Epithelial cell of prostate (primary cell): ENCODE data around the gene TRDMT1.

Source experiments
- DNase-seq: peaks from one replicate; pipeline ENCODE4 v3.0.0-alpha.2; 2011; ENCODE audit warnings: low read depth, low spot score
- H3K27ac ChIP-seq: fragments of 450-650 bp; 2 replicates; pipeline ENCODE4 v1.5.1; 2017; ENCODE audit warnings: mild to moderate bottlenecking

Gene TRDMT1, protein sequence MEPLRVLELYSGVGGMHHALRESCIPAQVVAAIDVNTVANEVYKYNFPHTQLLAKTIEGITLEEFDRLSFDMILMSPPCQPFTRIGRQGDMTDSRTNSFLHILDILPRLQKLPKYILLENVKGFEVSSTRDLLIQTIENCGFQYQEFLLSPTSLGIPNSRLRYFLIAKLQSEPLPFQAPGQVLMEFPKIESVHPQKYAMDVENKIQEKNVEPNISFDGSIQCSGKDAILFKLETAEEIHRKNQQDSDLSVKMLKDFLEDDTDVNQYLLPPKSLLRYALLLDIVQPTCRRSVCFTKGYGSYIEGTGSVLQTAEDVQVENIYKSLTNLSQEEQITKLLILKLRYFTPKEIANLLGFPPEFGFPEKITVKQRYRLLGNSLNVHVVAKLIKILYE

GRCh38 chr10:17200912-17201793, at the start of gene TRDMT1:
TRDMT1 (minus strand) TSS chr10:17201672; CDS start chr10:17201634, 38 bp downstream.
- H3K27ac ChIP-seq = peak within 1 kb of the TSS; percentile 75
- DNase-seq = no peak

GRCh38 chr10:17250736-17251135, 49.3 kb upstream of the TRDMT1 start:
- no peak overlapping the region for H3K27ac ChIP-seq
- DNase-seq = no peak

DNA sequence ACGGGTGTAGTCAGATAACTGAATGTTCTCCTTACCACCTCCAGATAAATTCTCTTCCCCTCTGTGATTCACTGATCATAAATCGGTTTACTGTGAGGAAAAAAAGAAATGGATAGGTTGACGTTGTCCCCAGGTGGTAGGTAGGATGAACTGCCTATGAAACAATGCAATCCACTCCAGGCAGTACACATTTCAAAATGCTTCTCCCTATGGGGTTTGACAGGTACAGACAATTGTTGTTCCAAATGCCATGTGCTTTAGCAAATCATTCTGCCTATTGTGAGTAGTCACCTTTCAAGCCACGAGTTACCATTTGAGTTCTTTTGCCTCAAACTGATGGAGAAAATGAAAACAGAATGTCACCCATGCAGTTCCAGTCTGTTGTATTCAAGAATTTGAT, 48.3 kb upstream of the TRDMT1 start:
- no peak for DNase-seq
- no peak overlapping the region for H3K27ac ChIP-seq

DNA sequence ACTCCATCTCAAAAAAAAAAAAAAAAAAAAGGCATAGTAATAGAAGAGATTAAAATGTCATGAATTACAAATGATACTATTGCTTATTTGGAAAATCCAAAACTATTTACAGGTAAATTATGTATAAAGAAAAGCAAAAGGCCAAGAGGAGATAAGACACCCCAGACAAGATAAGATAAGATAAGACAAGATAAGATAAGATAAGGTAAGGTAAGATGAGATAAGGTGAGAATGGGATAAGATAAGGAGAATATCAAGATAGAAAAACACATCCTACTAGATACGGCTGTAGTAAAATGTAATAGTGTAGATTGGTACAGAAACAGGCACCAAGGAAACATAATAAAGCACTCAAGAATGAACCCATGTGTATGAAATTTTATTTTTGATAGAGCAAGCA, 47.5 kb upstream of the TRDMT1 start:
- H3K27ac ChIP-seq = no peak overlapping the region
- DNase-seq = no peak

DNA sequence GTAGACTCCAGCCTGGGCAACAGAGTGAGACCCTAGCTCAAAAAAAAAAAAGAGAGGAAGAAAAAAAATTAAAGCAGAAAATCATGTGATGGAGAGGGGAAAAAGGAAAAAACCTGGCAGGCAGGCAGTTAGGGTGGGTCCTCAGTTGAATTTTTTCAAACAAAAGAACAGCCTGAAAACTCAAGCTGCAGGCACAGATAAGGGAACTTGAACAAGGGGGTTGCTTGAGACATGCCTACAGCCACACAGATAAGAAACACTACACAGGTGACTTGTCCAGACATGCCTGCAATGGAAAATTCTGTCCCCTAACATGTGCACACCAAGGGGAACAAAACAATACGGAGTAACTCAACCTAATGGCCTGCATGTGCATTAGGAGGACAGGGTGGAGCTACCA, 45.7 kb upstream of the TRDMT1 start:
- no peak overlapping the region for H3K27ac ChIP-seq

GRCh38 chr10:17244700-17245365, 43.4 kb upstream of the TRDMT1 start:
- DNase-seq = no peak
- no peak overlapping the region for H3K27ac ChIP-seq

More for the DNA sequence above, 45.7 kb upstream of the TRDMT1 start:
- no peak for DNase-seq

DNA sequence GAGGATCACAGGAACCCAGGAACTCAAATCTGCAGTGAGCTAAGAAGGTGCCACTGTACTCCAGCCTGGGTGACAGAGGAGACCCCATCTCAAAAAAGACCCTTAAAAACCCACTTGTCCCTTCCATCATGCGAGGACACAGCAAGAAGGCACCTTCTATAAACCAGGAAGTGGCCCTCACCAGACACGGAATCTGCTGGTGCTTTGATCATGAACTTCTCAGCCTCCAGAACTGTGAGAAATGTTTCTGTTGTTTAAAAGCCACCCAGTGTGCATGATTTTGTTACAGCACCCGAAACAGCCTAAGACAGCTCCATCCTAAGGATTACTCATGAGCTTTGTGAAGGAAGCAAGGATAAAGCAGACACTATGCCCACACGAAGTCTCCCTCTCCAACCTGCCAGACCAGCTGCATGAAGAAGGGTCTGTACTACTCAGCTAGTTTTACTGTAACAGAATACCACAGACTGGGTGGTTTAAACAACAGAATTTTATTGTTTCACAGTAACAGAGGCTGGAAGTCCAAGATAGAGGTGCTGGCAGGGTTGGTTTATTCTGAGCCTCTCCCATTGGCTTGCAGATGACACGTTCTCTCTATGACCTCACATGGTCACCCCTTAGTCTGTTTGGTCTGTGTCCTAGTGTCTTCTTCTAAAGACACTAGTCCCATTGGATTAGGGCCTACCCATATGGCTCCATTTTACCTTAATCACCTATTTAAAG, 40.3 kb upstream of the TRDMT1 start:
- no peak for DNase-seq
- no peak overlapping the region for H3K27ac ChIP-seq

GRCh38 chr10:17240616-17241015, 39.1 kb upstream of the TRDMT1 start:
- no peak for DNase-seq
- no peak overlapping the region for H3K27ac ChIP-seq

DNA sequence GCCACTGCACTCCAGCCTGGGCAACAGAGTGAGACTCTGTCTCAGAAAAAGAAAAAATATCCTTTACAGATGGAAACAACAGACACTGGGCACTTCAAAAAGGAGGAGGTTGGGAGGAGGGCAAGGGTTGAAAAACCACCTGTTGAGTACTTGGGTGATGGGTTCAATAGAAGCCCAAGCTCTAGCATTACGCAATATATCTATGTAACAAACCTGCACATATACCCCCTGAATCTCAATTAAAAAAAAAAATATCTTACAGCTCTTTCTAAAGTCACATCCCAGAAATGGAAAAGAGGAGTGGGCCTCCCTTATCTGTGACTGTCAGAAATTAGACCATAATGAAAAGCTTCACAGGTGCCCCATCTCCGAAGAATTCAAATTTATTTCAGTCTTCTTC, 38.6 kb upstream of the TRDMT1 start:
- no peak overlapping the region for H3K27ac ChIP-seq
- no peak for DNase-seq

GRCh38 chr10:17239345-17240085, 38.0 kb upstream of the TRDMT1 start:
- no peak for DNase-seq
- no peak overlapping the region for H3K27ac ChIP-seq

DNA sequence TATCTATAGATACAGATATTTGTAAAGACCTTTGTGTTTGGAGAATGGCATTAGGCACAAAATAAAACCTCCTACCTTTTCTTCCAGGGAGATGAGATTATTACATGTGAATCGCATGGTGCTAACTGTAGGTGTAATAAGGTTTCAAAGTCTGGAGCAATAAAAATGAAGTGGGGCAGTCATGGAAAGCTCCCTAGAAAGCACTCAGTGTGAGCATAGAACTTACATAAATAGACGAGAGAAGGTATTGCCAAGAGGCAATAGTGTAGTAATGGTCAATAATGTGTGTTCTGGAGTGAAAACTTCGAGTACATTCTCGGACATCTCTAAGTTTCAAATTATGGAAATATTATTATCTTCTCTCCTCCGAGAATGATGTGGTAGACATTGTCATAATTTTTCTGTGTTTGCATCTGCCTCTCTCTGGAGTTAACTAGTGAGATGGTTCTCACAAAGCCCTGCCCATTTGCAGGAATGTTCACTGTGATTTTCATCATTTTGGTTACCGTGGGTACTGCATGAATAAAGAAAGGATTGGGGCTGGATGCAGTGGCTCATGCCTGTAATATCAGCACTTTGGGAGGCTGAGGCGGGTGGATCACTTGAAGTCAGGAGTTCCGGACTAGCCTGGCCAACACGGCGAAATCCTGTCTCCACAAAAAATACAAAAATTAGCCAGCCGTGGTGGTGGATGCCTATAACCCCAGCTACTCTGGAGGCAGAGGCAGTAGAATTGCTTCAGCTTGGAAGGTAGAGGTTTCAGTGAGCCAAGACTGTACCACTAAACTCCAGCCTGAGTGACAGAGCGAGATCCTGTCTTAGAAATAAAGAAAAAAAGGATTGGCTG, 37.2 kb upstream of the TRDMT1 start:
- no peak overlapping the region for H3K27ac ChIP-seq
- no peak for DNase-seq

DNA sequence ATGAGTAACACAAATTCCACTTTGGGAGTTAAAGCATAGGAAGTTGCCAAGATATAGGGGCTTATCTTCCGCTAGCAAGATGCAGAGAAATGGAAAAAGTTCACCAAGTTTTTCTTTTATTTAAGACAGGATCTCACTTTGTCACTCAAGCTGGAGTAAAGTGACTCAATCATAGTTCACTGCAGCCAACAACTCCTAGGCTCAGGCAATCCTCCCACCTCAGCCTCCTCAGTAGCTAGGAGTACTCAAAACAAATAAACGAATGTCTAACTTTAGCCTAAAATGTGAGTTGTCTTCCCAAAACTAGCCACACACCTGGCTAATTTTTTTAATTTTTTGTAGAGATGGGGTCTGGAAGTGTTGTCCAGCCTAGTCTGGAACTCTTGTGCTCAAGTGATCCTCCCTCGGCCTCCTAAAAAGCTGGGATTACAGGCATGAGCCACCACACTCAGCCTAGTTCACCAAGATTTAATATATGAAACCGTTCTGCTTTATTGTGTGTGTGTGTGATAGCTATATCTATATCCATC, 36.5 kb upstream of the TRDMT1 start:
- DNase-seq = no peak
- no peak overlapping the region for H3K27ac ChIP-seq

- no peak for DNase-seq
- H3K27ac ChIP-seq = no peak overlapping the region
These were observed 35.7 kb upstream of the TRDMT1 start for GRCh38 chr10:17237149-17237527.

GRCh38 chr10:17236468-17237148, 35.1 kb upstream of the TRDMT1 start:
- H3K27ac ChIP-seq = no peak overlapping the region
- DNase-seq = no peak

DNA sequence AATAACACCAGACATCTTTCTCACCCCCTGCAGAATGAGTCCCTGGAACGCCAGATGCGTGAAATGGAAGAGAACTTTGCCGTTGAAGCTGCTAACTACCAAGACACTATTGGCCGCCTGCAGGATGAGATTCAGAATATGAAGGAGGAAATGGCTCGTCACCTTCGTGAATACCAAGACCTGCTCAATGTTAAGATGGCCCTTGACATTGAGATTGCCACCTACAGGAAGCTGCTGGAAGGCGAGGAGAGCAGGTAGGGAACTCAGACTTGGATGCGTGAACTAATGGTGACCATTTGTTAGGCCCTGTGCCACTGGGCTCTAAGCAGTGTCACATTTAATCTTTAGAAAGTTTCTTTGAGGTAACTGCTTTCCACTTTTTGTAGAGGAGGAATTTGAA, 33.7 kb upstream of the TRDMT1 start:
- H3K27ac ChIP-seq = no peak overlapping the region
- no peak for DNase-seq

GRCh38 chr10:17234431-17234945, 33.0 kb upstream of the TRDMT1 start:
- no peak overlapping the region for H3K27ac ChIP-seq
- DNase-seq = no peak

- no peak for DNase-seq
- no peak overlapping the region for H3K27ac ChIP-seq
These were observed 32.0 kb upstream of the TRDMT1 start for GRCh38 chr10:17233286-17233991.
